NT2/D1 (cell line): ENCODE data around the gene CRLF1.

Source experiments
- SUZ12 ChIP-seq: IDR thresholded peaks from 2 replicates; pipeline ENCODE4 v1.6.1; 2011; ENCODE audit not compliant: insufficient read length, insufficient read depth; ENCODE audit errors: extremely low read depth
- YY1 ChIP-seq: IDR thresholded peaks from 2 replicates; pipeline ENCODE4 v1.6.1; 2011; ENCODE audit not compliant: insufficient read length, insufficient read depth
- ZNF274 ChIP-seq: IDR thresholded peaks from 2 replicates; pipeline ENCODE4 v1.6.1; 2011; ENCODE audit warnings: mild to moderate bottlenecking, low read depth, low read length

GRCh38 chr19:18605546-18606280 lies 886 bp downstream of the CRLF1 start:
- TF ChIP-seq YY1 (no peak), SUZ12 (no peak), ZNF274 (no peak)
